ENCODE measurements around the gene HIP1R. TPM values are rescaled to one million over a fixed set of nuclear protein-coding genes. Genes with fewer than 3 reads are reported as not detected.

The HIP1R gene
- total and polyA plus RNA-seq, 2 of the 13 experiments (the other 11 are each of a cell fraction or from before 2014, with no cell fraction given) = 18.4 to 25.5 TPM

DNA sequence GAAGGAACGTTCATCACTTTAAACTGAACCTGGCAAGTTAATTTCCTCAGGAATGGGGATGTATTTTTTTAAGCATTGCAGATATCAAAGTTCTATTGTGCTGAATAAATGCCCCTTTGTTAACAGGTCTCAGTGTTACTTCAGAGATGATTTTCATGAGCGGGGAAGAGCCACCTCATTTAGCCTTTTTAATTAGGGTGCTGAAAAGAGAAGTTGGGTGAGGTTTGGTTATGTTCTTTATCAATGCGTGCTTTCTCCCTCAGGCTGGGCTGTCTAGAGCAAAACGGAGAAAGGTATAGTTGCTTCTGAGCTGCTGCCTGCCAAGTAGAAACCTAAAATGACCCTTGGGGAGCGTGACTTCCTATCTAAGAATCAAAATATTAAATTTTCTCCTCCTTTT lies 8.0 kb upstream of the HIP1R start:
- Histone ChIP-seq H3K36me3 (replicated peaks in 1 of 2; ENCODE audit: control insufficient read depth in 1 of 2, insufficient read depth in 2 of 2, low read length in 2 of 2) (no peaks in the 10 kb centered on the region), H3K4me3 (replicated peaks in 1 of 3; ENCODE audit: insufficient read depth in 1 of 3, low read depth in 2 of 3, low read length in 3 of 3) (no peak overlapping the region), H4K20me1 (ENCODE audit: insufficient read depth, low read length) (no peaks in the 10 kb centered on the region), H3K4me1 (ENCODE audit: insufficient read depth, low read length) (peaks cover 29% of the 10 kb centered on the region), H3K9me3 (ENCODE audit: low read length) (no peaks in the 10 kb centered on the region), H3K27ac (ENCODE audit: extremely low read length, insufficient read depth, low read length) (no peak overlapping the region), H3K9ac (ENCODE audit: insufficient read depth, low read depth, low read length) (no peak overlapping the region), H3K4me2 (ENCODE audit: low read depth, low read length) (peak overlapping the region; percentile 50; the same call in 1 of the 2 replicates), H3K27me3 (ENCODE audit: control insufficient read depth in 1 of 2, insufficient read depth in 2 of 2, low read length in 2 of 2) (peaks cover 0 to 3% of the 10 kb centered on the region in 2 experiments; a peak in 1 of 5 replicates), H3K79me2 (ENCODE audit: insufficient read depth, low read length) (no peaks in the 10 kb centered on the region), H2AFZ (ENCODE audit: low read length) (no peak overlapping the region)
- ATAC-seq (no peak), FAIRE-seq (no peak), DNase-seq (ENCODE audit: low spot score) (no peak)
- CTCF ChIA-PET (ENCODE audit: low intra/inter-chr PET ratio, low total read pairs) = no interaction called here
- intact Hi-C loops (cut with micrococcal nuclease; ENCODE audit: unreplicated experiment) (no loop called here), in situ Hi-C loops (cut with HindIII; ENCODE audit: extremely low pct_ligation_motif_present, low pct_unique_long_range_greater_than_20kb) (no loop called here)
- BruUV-seq (replicated peaks) = no TSS peak
- WGBS (ENCODE audit: low lambda C conversion rate) = 7% methylated on average over 5 of the region's 5 CpGs
- POLR2A ChIA-PET = interaction anchor here (1.1 to 1.7 kb wide), 2 partner anchors 9 to 15 kb away, joined by 4 to 5 read pairs; partner anchors contain the start of gene HIP1R
- TF ChIP-seq ZNF546 (CRISPR knock-in tag; conservative IDR thresholded peaks at IDR 0.05) (no peak), ZNF484 (CRISPR knock-in tag; IDR thresholded peaks at IDR 0.05; ENCODE audit: borderline replicate concordance, low read depth) (no peak), DNMT3B (CRISPR knock-in tag; conservative IDR thresholded peaks at IDR 0.05) (no peak)
- TF ChIP-seq, protein P1, sequence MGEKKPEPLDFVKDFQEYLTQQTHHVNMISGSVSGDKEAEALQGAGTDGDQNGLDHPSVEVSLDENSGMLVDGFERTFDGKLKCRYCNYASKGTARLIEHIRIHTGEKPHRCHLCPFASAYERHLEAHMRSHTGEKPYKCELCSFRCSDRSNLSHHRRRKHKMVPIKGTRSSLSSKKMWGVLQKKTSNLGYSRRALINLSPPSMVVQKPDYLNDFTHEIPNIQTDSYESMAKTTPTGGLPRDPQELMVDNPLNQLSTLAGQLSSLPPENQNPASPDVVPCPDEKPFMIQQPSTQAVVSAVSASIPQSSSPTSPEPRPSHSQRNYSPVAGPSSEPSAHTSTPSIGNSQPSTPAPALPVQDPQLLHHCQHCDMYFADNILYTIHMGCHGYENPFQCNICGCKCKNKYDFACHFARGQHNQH (CRISPR knock-in tag; IDR thresholded peaks at IDR 0.05) = no peak
- TF ChIP-seq, protein P2, sequence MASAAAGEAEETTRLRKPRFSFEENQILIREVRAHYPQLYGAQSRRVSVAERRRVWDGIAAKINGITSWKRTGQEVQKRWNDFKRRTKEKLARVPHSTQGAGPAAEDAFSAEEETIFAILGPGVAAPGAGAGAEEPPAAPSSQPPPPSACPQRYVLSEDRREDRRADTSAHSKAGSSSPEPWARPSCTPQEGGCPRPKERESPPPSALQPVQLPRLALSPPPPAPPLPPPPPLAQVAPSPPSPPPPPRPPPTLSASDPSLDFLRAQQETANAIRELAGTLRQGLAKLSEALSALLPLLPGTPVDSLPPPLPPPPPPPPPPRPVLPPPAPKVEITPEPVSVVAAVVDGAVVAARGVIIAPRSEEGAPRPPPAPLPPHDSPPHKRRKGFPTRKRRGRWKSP (CRISPR knock-in tag; IDR thresholded peaks at IDR 0.05) = no peak
- TF ChIP-seq, protein P3, sequence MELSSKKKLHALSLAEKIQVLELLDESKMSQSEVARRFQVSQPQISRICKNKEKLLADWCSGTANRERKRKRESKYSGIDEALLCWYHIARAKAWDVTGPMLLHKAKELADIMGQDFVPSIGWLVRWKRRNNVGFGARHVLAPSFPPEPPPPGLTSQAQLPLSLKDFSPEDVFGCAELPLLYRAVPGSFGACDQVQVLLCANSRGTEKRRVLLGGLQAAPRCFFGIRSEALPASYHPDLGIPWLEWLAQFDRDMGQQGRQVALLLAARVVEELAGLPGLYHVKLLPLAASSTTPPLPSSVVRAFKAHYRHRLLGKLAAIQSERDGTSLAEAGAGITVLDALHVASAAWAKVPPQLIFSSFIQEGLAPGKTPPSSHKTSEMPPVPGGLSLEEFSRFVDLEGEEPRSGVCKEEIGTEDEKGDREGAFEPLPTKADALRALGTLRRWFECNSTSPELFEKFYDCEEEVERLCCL (CRISPR knock-in tag; IDR thresholded peaks at IDR 0.05; ENCODE audit: borderline replicate concordance) = no peak

Data from HepG2 (cell line).